ENCODE measurements around the gene GOLGA6L6. TPM values are rescaled to one million over a fixed set of nuclear protein-coding genes. Genes with fewer than 3 reads are reported as not detected.
"Not testable (repeated sequence)": the region's sequence is repeated elsewhere in the genome, so short reads cannot be mapped to it uniquely, and the experiment has no call there.

The GOLGA6L6 gene
- total RNA-seq, 2 experiments from 2014 or later, result not detected

GRCh38 chr15:20551289-20551688 is 9.7 kb upstream of the GOLGA6L6 start:
- ATAC-seq (ENCODE audit: poor library complexity); H3K4me3 Mint-ChIP-seq; H3K4me3 ChIP-seq (ENCODE audit: low read length); H3K27ac ChIP-seq (ENCODE audit: low read depth in 1 of 2, low read length in 2 of 2); POLR2A ChIA-PET; intact Hi-C loops (cut with DNase I, micrococcal nuclease); H3K4me1 ChIP-seq (ENCODE audit: insufficient read depth, low read length); H3K9me3 Mint-ChIP-seq; CTCF ChIA-PET; H3K27ac Mint-ChIP-seq; H3K27me3 ChIP-seq (ENCODE audit: control insufficient read depth in 1 of 2, insufficient read depth in 2 of 2, low read length in 2 of 2); H3K36me3 ChIP-seq (ENCODE audit: insufficient read depth, low read length); H3K36me3 Mint-ChIP-seq (ENCODE audit: low read depth); H3K4me1 Mint-ChIP-seq (ENCODE audit: low read depth); DNase-seq; H3K9me3 ChIP-seq (ENCODE audit: control insufficient read depth in 1 of 2, insufficient read depth in 1 of 2, low read length in 2 of 2); H3K27me3 Mint-ChIP-seq: not testable (repeated sequence)

- H3K9me3 Mint-ChIP-seq; H3K27ac Mint-ChIP-seq; H3K4me1 Mint-ChIP-seq (ENCODE audit: low read depth); intact Hi-C loops (cut with DNase I, micrococcal nuclease); H3K27me3 ChIP-seq (ENCODE audit: control insufficient read depth in 1 of 2, insufficient read depth in 2 of 2, low read length in 2 of 2); H3K36me3 ChIP-seq (ENCODE audit: insufficient read depth, low read length); CTCF ChIA-PET; H3K27me3 Mint-ChIP-seq; H3K4me3 Mint-ChIP-seq; H3K27ac ChIP-seq (ENCODE audit: low read depth in 1 of 2, low read length in 2 of 2); ATAC-seq (ENCODE audit: poor library complexity); H3K4me3 ChIP-seq (ENCODE audit: low read length); POLR2A ChIA-PET; H3K36me3 Mint-ChIP-seq (ENCODE audit: low read depth); H3K4me1 ChIP-seq (ENCODE audit: insufficient read depth, low read length); H3K9me3 ChIP-seq (ENCODE audit: control insufficient read depth in 1 of 2, insufficient read depth in 1 of 2, low read length in 2 of 2): not testable (repeated sequence)
- peak in 1 of 14 experiments; percentile 1 for DNase-seq
These were observed 35.5 kb downstream of the GOLGA6L6 start for GRCh38 chr15:20505926-20506658.

GRCh38 chr15:20502839-20503238 is 38.8 kb downstream of the GOLGA6L6 start:
- H3K36me3 ChIP-seq (ENCODE audit: insufficient read depth, low read length); H3K4me3 ChIP-seq (ENCODE audit: low read length); H3K9me3 ChIP-seq (ENCODE audit: control insufficient read depth in 1 of 2, insufficient read depth in 1 of 2, low read length in 2 of 2); DNase-seq; POLR2A ChIA-PET; H3K27ac ChIP-seq (ENCODE audit: low read depth in 1 of 2, low read length in 2 of 2); H3K4me3 Mint-ChIP-seq; H3K27ac Mint-ChIP-seq; intact Hi-C loops (cut with DNase I, micrococcal nuclease); CTCF ChIA-PET; H3K4me1 Mint-ChIP-seq (ENCODE audit: low read depth); H3K27me3 ChIP-seq (ENCODE audit: control insufficient read depth in 1 of 2, insufficient read depth in 2 of 2, low read length in 2 of 2); H3K36me3 Mint-ChIP-seq (ENCODE audit: low read depth); H3K4me1 ChIP-seq (ENCODE audit: insufficient read depth, low read length); ATAC-seq (ENCODE audit: poor library complexity); H3K27me3 Mint-ChIP-seq; H3K9me3 Mint-ChIP-seq: not testable (repeated sequence)

GRCh38 chr15:20501512-20502222 is 39.9 kb downstream of the GOLGA6L6 start:
- H3K36me3 ChIP-seq (ENCODE audit: insufficient read depth, low read length); H3K27me3 Mint-ChIP-seq; DNase-seq; intact Hi-C loops (cut with DNase I, micrococcal nuclease); H3K27ac ChIP-seq (ENCODE audit: low read depth in 1 of 2, low read length in 2 of 2); H3K4me3 ChIP-seq (ENCODE audit: low read length); H3K9me3 Mint-ChIP-seq; H3K27me3 ChIP-seq (ENCODE audit: control insufficient read depth in 1 of 2, insufficient read depth in 2 of 2, low read length in 2 of 2); CTCF ChIA-PET; POLR2A ChIA-PET; ATAC-seq (ENCODE audit: poor library complexity); H3K4me1 ChIP-seq (ENCODE audit: insufficient read depth, low read length); H3K4me1 Mint-ChIP-seq (ENCODE audit: low read depth); H3K36me3 Mint-ChIP-seq (ENCODE audit: low read depth); H3K4me3 Mint-ChIP-seq; H3K9me3 ChIP-seq (ENCODE audit: control insufficient read depth in 1 of 2, insufficient read depth in 1 of 2, low read length in 2 of 2); H3K27ac Mint-ChIP-seq: not testable (repeated sequence)

- POLR2A ChIA-PET; H3K27me3 Mint-ChIP-seq; ATAC-seq (ENCODE audit: poor library complexity); CTCF ChIA-PET; H3K27ac Mint-ChIP-seq; H3K4me1 ChIP-seq (ENCODE audit: insufficient read depth, low read length); H3K4me3 ChIP-seq (ENCODE audit: low read length); H3K9me3 Mint-ChIP-seq; H3K36me3 Mint-ChIP-seq (ENCODE audit: low read depth); H3K9me3 ChIP-seq (ENCODE audit: control insufficient read depth in 1 of 2, insufficient read depth in 1 of 2, low read length in 2 of 2); intact Hi-C loops (cut with DNase I, micrococcal nuclease); H3K27me3 ChIP-seq (ENCODE audit: control insufficient read depth in 1 of 2, insufficient read depth in 2 of 2, low read length in 2 of 2); H3K36me3 ChIP-seq (ENCODE audit: insufficient read depth, low read length); H3K27ac ChIP-seq (ENCODE audit: low read depth in 1 of 2, low read length in 2 of 2); H3K4me3 Mint-ChIP-seq; H3K4me1 Mint-ChIP-seq (ENCODE audit: low read depth); DNase-seq: not testable (repeated sequence)
These were observed 43.8 kb downstream of the GOLGA6L6 start for GRCh38 chr15:20497781-20498180.

GRCh38 chr15:20493035-20493434 is 48.6 kb downstream of the GOLGA6L6 start:
- H3K36me3 ChIP-seq (ENCODE audit: insufficient read depth, low read length); H3K36me3 Mint-ChIP-seq (ENCODE audit: low read depth); intact Hi-C loops (cut with DNase I, micrococcal nuclease); H3K9me3 Mint-ChIP-seq; H3K27ac Mint-ChIP-seq; POLR2A ChIA-PET; H3K9me3 ChIP-seq (ENCODE audit: control insufficient read depth in 1 of 2, insufficient read depth in 1 of 2, low read length in 2 of 2); H3K27ac ChIP-seq (ENCODE audit: low read depth in 1 of 2, low read length in 2 of 2); H3K4me1 ChIP-seq (ENCODE audit: insufficient read depth, low read length); H3K4me3 Mint-ChIP-seq; H3K27me3 Mint-ChIP-seq; ATAC-seq (ENCODE audit: poor library complexity); H3K4me3 ChIP-seq (ENCODE audit: low read length); DNase-seq; H3K27me3 ChIP-seq (ENCODE audit: control insufficient read depth in 1 of 2, insufficient read depth in 2 of 2, low read length in 2 of 2); CTCF ChIA-PET; H3K4me1 Mint-ChIP-seq (ENCODE audit: low read depth): not testable (repeated sequence)

GRCh38 chr15:20492598-20492997 is 49.0 kb downstream of the GOLGA6L6 start:
- not testable (repeated sequence) for H3K9me3 Mint-ChIP-seq; H3K4me1 Mint-ChIP-seq (ENCODE audit: low read depth)

More at GRCh38 chr15:20492598-20492997, 49.0 kb downstream of the GOLGA6L6 start:
- H3K27me3 ChIP-seq (ENCODE audit: control insufficient read depth in 1 of 2, insufficient read depth in 2 of 2, low read length in 2 of 2); DNase-seq; H3K36me3 Mint-ChIP-seq (ENCODE audit: low read depth); POLR2A ChIA-PET; H3K27ac ChIP-seq (ENCODE audit: low read depth in 1 of 2, low read length in 2 of 2); intact Hi-C loops (cut with DNase I, micrococcal nuclease); ATAC-seq (ENCODE audit: poor library complexity); H3K4me3 Mint-ChIP-seq; H3K27me3 Mint-ChIP-seq; H3K36me3 ChIP-seq (ENCODE audit: insufficient read depth, low read length); H3K9me3 ChIP-seq (ENCODE audit: control insufficient read depth in 1 of 2, insufficient read depth in 1 of 2, low read length in 2 of 2); H3K27ac Mint-ChIP-seq; CTCF ChIA-PET; H3K4me1 ChIP-seq (ENCODE audit: insufficient read depth, low read length); H3K4me3 ChIP-seq (ENCODE audit: low read length): not testable (repeated sequence)
